ENCODE data around the gene CARD18.

CARD18 gene

DNA sequence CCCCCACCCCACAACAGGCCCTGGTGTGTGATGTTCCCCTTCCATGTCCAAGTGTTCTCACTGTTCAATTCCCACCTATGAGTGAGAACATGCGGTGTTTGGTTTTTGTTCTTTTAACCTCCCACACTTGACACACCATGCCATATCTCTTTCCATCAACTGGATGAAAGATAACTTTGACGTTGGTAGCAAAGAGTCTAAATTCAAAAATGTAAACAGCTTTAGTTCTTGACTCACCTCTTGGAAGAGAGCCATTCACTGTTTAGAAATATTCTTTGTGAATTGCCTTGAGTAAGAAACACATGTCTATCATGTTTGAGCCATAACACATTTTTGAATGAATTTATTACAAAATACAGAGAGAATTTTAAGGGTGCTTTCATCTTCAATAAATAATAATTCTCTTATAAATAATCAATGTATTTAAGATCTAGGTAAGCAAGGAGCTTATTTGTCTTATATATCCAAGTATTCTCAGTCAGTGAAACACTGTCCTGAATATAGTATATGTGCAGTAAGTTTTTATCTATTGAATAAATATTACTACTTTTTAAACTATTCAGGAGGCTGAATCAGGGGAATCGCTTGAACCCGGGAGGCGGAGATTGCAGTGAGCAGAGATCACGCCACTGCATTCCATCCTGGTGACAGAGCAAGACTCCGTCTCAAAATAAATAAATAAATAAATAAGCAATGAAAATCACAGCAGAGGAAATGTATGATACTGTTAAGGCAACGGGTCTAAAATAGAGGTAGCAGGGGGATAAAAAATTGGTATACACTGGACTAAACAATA lies 6.7 kb downstream of the CARD18 start:
- no peak for DNase-seq

GRCh38 chr11:105130189-105130813 lies 9.3 kb downstream of the CARD18 start:
- DNase-seq: no peak

GRCh38 chr11:105124756-105125155 lies 14.8 kb downstream of the CARD18 start:
- no peak for DNase-seq

- no peak for DNase-seq
These were observed 28.2 kb downstream of the CARD18 start for GRCh38 chr11:105111145-105111944.

DNA sequence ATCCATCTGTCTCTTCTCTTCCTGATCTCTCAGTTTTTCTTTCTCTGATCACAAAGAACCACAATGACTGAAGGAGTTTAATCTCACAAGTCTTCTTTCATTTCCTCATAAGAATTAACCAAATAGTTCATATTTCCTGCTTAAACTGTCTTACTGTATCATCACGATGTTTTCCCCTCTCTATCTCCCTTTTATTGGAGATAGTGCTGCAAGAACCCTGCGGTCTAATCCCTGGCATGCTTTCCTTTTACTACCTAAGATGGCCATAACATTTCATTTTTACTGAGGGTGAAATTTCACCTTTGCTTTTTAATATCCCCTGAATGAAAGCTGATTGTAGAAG lies 28.9 kb downstream of the CARD18 start:
- no peak for DNase-seq

DNA sequence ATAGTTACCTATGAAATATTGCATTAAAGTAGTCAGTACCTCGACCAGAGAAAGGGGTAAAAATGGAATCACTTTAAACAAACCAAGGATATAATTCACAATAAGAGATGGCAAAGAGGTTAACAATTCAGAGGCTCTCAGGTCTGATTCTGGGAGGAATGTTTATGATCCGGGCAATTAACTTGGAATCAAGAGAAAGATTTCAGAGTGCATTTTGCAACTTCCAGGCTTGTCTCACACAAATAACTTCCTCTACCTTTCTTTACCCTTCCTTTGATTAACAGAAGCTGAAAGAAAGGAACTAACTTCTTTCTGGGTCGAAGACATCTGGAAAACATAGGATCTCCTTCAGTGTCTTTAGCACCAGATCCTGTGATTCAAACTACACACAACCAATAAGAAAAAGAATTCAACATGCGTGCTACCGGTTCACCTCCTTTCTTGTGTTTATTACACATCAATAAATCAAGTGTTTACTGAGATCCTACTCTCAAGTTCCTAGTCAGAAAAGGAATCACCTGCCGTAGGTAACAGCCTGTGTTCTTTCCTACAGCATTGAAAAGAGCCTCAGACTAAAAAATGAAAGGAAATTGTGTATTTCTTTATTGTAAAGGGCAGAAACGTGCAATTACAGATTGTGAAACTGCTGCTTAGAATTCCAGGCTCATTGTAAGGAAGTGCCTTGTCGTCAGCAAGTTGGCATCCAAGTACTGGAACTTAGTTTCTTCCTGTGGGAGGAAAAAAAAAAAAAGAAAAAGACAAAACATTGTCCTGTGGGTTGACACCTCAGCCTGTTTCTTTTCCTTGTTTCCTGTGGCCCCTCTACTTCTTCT lies 29.5 kb downstream of the CARD18 start:
- DNase-seq: no peak

- DNase-seq: no peak
These were observed 30.2 kb downstream of the CARD18 start for GRCh38 chr11:105109321-105109720.

DNA sequence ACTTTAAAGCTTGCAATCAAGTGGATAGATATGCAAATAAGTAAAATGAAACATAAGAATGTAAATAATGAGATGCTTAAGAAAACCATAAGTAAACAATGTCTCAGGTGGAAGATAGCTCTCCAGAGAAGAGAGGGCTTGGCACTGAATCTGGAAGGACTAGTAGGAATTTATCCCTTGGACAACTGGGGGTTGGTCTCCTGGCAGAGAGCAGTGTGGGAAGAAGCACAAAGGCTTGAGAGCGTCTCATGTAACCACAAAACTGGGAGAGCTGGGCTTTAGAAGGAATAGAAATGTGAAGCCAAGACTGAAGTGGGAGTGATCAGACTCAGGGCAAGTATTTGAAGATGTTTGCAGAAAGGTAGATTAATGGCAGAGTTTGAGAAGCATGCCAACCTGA lies 31.3 kb downstream of the CARD18 start:
- DNase-seq: no peak

DNA sequence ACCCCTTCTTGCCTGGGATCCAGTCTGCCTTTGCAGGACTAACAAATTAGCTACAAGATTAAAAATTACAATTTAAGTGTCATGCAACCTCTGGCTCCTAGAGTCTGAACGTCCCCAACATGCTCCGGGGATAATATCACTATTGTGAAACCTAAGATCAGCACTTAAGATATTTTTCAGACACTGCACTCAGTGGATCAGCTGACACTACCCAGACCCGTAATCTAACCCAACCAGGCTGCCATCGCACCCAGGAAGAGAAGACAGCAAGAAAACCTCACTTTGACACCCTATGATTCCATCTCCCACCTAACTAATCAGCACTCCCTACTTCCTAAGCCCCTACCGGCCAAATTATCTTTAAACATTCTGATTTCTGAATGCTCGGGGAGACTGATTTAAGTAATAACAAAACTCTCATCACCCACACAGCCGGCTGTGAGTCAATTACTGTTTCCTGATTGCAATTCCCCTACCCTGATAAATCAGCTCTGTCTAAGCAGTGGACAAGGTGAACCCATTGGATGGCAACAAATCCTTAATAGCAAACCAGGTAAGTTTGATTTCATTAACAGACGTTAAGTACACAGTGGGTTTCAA lies 32.2 kb downstream of the CARD18 start:
- DNase-seq: peak; percentile 15 to 19

DNA sequence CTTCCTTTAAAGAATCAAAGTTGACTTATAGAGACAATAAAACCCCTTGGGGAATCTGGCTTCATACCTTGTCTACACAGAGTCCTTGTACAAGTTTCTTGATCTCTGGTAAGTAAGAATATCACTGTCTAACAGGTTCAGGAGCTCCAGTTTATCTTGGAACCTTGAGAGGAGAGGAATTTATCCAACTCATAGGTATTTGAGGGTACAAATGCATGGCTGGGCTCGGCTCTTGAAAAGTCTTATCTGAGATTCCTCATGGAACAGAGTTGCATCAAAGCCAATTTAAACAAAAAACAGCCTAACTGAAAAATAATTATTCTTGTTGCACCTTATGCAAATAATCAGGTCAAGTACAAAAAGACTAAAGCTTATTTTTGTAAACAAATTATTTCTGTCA lies 33.4 kb downstream of the CARD18 start:
- DNase-seq: no peak

GRCh38 chr11:105104292-105104691 lies 35.3 kb downstream of the CARD18 start:
- peak; percentile 36 to 58 for DNase-seq

DNA sequence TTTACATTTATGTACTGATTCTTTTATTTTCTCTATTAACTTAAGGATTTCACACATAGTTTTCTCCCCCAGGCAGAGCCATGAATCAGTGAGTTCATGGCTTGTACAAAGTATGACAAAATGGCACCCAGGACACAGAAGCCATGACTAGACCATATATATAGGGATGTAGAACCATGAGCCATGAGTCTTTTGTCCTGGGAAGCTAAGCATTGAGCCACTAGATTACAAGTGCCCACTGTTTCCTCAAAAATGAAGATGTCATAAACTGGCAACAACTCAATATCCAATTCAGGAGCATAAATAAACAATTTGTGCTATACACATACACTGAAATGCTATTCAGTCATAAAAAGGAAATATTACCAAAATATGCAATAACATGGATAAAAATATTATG lies 36.2 kb downstream of the CARD18 start:
- DNase-seq: peak; percentile 27 to 52

DNA sequence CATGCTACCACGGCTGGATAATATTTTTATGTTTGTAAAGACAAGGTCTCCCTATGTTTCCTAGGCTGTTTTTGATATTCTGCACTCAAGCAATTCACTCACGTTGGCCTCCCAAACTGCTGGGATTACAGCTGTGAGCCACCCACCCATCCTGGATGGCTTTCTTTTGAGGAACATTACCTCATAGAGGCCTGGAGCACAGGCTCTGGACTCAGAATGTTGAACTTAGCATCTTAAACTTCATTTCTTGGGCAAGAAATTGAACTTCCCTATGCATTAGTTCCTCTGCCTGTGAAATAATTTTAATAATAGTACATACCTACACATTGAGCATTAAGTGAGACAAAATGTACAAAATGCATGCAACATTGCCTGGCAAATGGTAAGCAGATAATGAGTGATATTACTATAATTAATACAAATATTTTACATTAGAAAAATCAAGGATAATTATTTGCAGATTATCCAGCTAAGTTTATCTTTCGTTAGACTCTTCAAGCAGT lies 37.4 kb downstream of the CARD18 start:
- peak; percentile 29 to 35 for DNase-seq

- peak; percentile 84 to 86 for DNase-seq
These were observed 38.5 kb downstream of the CARD18 start for GRCh38 chr11:105100981-105101630.

DNA sequence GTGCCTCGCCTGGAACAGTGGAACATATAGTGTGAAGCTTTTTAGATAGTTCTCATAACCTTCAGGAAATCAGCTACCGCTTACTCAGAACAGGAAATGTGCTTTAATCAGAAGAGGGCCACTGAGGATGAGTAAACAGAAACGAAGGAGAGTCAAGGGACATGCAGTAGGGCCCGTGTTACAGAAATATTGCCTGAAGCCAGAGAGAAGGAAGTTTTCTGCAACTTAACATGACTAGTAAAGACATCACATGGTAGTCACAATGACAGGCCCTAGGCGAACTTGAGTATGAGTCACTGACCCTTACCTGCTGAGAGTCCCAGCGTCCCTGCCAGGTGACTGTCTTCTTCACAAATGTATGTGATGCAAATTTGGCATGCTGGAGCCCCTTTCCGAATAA lies 39.4 kb downstream of the CARD18 start:
- DNase-seq: peak; percentile 75 to 77

DNA sequence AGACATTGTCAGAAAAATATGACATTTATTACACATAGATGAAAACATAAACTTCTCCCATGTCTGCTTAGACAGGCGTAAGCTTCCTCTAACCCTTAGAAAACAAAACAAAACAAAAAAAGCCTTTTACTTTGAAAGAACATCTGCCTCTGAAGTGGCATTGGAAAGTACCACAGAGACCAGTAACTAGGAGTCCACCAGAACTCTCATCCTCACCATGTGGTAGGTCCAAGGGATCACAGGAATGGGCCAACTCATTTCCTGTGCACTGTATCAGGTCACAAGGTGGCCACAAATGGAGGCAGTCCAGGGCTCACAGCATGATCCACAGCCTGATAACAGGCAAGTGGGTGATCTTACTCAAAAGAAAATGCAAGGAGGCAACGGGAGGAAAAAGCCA lies 40.0 kb downstream of the CARD18 start:
- DNase-seq: peak in 1 of 2 donors; percentile 40

GRCh38 chr11:105092256-105093239 lies 47.0 kb downstream of the CARD18 start:
- peak; percentile 59 to 74 for DNase-seq
